Measurements from ENCODE around the gene PIP4K2A.
A peak's percentile ranks its signal among the peaks of the same experiment; 100 is the strongest.
"Not testable (repeated sequence)": the region's sequence is repeated elsewhere in the genome, so short reads cannot be mapped to it uniquely, and the experiment has no call there.

PIP4K2A gene

DNA sequence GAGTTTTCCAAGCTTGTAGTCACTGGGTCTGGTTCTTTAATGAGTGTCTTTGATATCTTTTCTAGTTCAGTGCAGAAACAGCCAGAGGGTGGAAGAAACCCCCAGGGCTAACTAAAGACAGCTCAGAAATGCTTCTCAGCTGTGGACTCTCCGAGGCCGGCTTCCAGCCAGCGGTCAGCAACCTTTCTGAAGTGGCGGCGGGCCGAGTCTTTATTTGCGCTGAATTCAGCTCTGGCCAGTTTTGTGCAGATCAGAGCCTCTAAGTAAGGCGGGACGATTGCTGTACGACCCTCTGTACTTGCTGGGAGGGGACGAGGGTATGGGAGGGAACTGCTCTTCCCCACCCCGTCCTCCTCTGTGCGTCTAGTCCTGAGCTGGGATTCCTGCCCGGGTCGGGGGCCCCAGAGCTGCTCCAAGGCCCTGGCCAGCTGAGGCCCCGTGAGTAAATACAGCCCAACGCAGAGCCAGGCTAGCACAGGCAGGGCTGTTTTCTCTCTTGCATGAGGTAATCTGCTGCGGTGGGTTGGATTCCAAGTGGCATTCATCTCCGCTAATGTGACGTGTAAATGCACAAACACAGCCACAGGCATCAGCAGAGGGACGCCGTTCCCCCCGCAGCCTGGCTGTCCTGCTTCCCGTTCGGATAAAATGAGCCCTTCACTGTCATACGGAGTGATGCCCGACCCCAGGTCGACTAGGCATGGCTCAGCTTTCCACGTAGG, 159.8 kb downstream of the PIP4K2A start:
- DNase-seq (ENCODE audit: low read depth), result no peak

DNA sequence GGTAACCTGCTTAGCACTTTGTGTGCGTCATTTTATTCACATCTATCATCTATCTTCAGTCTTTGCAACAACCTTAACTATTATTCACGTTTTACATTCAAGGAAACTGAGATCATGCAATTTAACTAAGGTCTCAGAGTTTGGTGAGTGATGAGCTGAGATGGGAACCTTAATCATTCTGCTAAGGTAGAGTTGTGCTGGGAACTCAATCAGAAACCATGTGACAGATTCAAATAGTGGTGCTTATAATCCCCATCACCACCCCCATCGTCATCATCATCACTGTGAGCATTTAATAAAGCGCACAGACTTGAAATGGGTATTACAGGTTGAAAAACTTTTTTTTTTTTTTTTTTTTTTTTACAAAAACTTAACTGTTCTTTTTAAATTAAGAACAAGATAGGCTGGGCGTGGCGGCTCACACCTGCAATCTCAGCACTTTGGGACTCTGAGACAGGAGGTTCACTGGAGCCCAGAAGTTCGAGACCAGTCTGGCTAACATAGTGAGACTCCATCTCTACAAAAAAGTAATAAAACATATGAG, 160.9 kb downstream of the PIP4K2A start:
- no peak for DNase-seq (ENCODE audit: low read depth)

DNA sequence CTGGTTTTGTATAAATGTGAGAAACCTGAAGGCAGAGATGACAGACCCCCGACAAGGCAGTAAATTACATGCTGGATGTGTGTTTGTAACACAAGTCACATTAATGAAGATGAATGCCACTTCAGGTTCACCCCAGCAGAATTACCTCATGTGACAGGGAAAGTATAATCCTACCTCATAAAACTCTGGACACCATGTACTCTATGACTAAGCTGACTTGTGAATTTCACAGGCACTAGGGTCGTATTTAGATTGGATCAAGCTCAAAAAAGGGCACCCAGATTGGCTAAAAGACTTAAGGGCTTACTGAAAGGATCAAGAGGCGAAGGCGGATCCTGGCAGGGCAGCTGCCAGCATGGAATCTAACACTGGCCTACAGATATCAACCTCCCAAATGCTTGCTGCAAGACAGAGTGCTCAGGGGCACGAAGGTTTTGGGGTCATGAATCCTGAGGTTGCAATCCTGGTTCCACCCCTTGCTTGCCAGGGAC, 161.4 kb downstream of the PIP4K2A start:
- no peak for DNase-seq (ENCODE audit: low read depth)

DNA sequence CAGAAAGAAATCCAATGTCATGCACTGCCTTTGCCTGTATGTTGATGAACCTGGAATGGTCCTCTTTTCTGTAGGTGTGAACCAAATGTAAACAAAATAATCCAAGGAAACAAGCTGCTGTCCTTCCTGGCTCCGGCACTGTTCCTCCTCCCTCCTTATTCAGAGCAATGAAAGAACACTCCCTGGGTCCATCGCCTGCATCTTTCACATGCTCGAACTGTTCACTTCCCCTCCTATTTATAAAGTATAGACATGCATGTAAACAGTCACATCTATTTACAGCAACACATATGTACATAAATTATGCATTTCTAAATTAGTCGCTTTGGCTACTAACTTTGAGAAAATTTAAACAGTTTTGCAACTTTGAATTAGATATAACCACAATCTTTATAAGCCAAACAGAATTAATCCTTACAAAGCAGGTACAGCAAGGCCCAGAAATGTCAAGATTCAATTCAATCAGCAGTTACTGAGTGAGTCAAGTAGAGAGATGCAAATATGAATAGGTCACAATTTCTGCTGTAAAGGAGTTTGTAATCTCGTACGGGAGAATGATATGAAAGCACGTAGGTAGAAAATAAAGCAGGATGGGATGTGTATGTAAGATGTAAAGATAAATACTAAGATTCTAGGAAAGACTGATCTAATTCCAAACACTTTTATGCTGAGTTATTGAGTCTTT, 162.6 kb downstream of the PIP4K2A start:
- DNase-seq (ENCODE audit: low read depth), result no peak

- peak; percentile 53 for DNase-seq (ENCODE audit: low read depth)
These were observed 163.6 kb downstream of the PIP4K2A start for GRCh38 chr10:22550732-22551131.

GRCh38 chr10:22548344-22548743, 166.0 kb downstream of the PIP4K2A start:
- DNase-seq (ENCODE audit: low read depth), result no peak

- no peak for DNase-seq (ENCODE audit: low read depth)
These were observed 168.7 kb downstream of the PIP4K2A start for GRCh38 chr10:22545643-22546042.

DNA sequence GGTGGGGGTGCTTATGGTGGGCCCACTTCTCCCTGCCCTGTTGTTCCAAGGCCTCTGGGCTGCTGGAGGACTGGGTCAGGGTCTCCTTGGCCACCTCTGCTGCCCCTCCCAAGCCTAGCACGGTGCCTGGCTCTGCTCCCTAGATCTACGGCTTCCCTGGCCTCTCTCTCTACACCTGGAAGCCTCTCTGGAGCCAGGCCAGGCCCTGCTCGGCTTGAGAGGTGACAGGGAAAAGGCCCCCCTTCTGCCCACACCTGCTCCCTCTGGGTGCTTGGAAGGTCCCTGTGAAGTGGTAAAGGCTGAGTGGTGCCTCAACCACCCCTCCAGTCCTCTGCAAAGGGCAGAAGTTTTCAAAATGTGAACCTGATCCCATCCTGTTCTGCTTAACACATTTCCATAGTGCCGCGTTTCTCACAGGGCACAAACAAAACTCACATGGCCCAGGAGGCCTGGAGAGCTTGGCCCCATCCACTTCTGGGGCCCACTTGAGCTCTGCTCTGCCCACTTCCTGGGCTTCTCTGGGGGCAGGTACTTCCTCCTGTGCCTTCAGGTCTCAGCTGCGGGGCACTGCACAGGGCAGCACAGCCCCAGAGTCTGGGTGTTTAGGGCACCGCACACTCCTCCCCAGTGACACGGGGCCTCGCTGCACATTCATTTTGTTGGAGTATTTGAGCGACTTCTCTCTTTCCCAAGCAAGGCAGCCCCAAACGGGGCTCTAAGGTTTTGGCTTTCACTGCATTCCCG, 169.9 kb downstream of the PIP4K2A start:
- no peak for DNase-seq (ENCODE audit: low read depth)

DNA sequence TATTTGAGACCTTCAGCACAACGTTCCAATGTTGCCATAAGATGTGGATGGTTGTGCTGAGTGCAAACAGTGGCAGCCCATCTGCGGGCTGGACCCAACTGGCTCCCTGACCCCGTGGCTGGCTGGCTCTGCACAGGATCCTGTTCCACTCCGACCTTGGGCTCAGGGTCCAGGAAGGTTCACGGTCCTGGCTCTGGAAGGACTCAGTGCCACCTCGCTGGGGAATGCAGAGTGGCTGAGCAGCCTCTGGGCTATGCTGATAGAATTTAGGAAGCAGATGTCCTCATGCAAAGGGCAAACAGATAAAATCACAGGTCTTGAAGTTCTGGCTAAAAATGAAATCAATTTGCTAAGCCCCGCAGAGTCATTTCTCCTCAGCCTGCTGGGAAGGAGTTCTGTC, 171.6 kb downstream of the PIP4K2A start:
- no peak for DNase-seq (ENCODE audit: low read depth)

GRCh38 chr10:22541900-22542299, 172.5 kb downstream of the PIP4K2A start:
- no peak for DNase-seq (ENCODE audit: low read depth)

GRCh38 chr10:22539579-22540298, 174.6 kb downstream of the PIP4K2A start:
- no peak for DNase-seq (ENCODE audit: low read depth)

GRCh38 chr10:22537810-22538209, 176.6 kb downstream of the PIP4K2A start:
- no peak for DNase-seq (ENCODE audit: low read depth)

DNA sequence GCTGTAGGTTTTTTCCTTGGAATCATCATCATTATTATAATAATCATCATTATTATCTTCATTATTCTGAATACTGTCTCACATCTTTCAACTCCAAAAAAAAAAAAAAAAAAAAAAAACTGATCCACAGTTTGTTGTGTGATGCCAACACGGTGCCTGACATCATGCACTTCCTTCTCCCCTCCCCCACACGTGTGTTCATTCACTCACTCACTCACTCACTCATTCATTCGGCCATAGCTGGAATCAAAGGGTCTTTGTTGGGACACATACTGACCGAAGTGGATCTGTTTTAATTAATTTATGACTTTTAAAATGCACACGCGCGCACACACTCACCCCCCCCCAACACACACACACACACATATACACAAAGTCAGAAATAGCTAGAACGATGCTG, 177.8 kb downstream of the PIP4K2A start:
- no peak for DNase-seq (ENCODE audit: low read depth)

DNA sequence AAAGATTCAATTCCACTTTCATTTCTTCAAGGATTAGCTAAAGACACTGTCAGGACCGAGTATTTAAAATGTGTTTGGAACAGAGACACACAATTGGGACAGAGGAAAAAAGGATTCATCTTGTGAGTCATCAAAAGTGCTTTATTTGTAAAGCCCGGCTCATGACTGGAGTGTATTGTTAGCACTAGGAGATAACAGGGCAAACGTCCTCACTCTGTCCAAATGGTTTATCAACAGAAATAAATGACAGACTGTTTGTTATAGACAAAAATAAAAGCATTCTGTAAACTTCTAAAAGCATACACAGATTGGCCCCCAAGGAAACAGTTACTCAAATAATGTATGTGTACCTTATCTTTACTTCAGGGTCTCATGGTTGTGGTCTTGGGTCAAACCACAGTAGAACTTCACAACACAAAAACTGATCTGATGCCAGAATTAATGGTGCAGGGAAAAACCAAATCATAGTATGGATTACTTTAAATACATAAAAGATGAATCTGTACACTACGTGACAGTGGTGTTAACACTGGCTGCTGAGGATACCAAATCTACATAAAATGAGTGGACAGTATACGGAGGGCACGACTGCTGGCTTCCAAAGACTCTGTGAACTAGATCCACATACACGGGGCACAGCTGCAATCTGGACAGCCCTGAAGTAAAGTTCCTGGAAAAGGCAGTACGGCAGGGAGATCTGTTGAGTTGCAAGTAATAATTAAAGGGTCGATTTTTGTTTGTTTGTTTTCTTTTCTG, 179.4 kb downstream of the PIP4K2A start:
- DNase-seq (ENCODE audit: low read depth), result no peak

GRCh38 chr10:22531441-22531840, 182.9 kb downstream of the PIP4K2A start:
- no peak for DNase-seq (ENCODE audit: low read depth)

- DNase-seq (ENCODE audit: low read depth), result no peak
These were observed 183.4 kb downstream of the PIP4K2A start for GRCh38 chr10:22531008-22531407.

- DNase-seq (ENCODE audit: low read depth), result no peak
These were observed 186.9 kb downstream of the PIP4K2A start for GRCh38 chr10:22527520-22527919.

GRCh38 chr10:22524333-22524732, 190.0 kb downstream of the PIP4K2A start:
- not testable (repeated sequence) for DNase-seq (ENCODE audit: low read depth)

GRCh38 chr10:22520645-22521044, 193.7 kb downstream of the PIP4K2A start:
- not testable (repeated sequence) for DNase-seq (ENCODE audit: low read depth)

GRCh38 chr10:22518167-22518724, 196.1 kb downstream of the PIP4K2A start:
- DNase-seq (ENCODE audit: low read depth), result no peak

DNA sequence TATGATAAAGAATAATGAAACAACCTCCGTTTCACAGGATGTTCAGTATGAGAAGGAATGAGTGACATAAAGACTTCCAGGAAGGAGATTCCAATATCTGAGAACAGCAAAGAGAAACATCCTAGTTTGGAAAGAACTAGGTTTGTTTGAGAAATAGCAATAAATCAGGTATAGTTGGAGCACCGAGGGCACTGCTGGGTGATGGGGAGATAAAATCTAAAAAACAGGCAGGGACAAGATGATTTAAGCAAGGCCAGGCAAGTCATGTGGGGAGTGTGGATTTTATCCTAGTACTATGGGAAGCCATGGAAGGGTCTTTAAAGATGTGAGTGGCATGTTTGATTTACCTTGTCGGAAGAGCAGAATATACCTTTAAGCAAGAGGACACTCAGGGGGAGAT, 199.4 kb downstream of the PIP4K2A start:
- DNase-seq (ENCODE audit: low read depth), result no peak

All from T follicular helper cell (primary cell).